GM18517 (cell line): Measurements from ENCODE around the gene COX7B.
"Not testable (repeated sequence)": the region's sequence is repeated elsewhere in the genome, so short reads cannot be mapped to it uniquely, and the experiment has no call there.

Experiments
- ATAC-seq: cut with Tn5 transposase; IDR thresholded peaks from one replicate; pipeline ENCODE4 v1.9.1; 2021; ENCODE audit warnings: mild to moderate bottlenecking, moderate library complexity; ENCODE audit not compliant: unreplicated experiment

COX7B gene, protein sequence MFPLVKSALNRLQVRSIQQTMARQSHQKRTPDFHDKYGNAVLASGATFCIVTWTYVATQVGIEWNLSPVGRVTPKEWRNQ

DNA sequence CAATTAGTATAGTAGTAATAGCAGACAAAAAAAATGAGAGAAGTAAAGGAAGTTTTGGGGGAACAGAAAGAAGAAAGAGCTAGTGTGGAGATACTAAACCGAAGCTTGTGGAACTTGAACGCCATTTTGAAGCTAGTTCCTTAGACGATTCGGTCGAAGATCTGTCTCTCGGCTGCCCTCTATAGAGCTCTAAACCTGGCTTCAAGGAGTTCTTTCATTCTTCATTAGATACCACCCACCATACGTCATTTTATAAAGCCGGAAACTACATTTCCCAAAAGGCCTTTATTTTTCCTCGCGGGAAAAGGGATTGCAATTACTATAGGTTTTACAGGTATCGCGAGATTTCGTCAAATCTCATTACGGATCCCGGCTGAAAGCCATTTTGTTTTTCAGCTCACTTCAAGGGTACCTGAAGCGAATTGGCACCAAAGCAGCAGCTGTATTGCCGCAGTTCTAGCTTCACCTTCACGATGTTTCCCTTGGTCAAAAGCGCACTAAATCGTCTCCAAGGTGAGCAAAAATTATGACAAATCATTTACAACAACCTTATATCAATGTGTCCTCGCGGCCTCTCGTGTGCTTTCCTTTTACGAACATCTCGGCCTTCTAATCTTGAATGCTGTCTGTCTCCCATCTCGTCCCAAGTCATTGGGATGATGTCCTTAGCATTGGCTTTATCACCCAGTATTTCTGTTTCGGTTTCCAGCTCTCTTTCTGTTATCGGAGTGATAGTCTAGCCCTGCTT is at the start of gene COX7B:
COX7B (plus strand) TSS at position 388 of the 748 bp plus-strand sequence; CDS start at position 474, 86 bp downstream.
- ATAC-seq = peak; percentile 72

DNA sequence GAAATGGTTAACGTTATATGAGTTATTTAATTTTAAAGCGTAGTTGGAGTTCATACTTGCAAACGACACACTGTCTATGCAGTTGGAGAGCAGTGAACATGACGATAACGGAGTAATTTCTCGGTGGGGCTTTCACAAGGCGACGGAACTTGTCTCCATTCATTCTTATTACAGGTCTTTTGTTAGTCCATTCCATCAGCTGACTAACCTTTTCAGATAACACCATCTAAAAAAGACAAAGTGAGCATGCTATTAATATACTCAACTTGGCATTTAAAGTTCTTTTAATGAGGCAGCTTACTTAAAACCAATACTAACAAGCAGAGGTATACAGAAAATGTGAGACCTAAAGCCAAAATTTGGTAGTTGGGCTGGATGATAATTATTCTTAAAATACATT is 23.9 kb upstream of the COX7B start:
- ATAC-seq = no peak

DNA sequence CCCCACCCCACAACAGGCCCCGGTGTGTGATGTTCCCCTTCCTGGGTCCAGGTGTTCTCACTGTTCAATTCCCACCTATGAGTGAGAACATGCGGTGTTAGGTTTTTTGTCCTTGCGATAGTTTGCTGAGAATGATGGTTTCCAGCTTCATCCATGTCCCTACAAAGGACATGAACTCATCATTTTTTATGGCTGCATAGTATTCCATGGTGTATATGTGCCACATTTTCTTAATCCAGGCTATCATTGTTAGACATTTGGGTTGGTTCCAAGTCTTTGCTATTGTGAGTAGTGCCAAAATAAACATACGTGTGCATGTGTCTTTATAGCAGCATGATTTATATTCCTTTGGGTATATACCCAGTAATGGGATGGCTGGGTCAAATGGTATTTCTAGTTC is 17.9 kb upstream of the COX7B start:
- not testable (repeated sequence) for ATAC-seq

DNA sequence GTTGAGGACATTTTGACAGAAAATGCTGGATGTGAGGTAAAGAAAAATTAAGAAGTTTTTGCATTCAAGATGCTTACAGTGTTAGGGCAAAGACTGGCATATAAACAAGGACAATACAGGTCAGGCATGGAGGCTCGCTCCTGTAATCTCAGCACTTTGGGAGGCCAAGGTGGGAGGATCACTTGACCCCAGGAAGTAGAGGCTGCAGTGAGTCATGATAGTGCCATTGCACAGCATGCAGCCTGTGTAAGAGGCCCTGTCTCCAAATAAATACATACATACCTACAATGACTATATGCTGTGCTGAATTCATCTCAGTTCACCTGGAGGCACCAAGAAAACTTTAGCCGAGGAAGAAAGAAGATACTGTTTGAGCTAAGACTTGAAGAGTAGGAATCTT is 6.4 kb upstream of the COX7B start:
- no peak for ATAC-seq

DNA sequence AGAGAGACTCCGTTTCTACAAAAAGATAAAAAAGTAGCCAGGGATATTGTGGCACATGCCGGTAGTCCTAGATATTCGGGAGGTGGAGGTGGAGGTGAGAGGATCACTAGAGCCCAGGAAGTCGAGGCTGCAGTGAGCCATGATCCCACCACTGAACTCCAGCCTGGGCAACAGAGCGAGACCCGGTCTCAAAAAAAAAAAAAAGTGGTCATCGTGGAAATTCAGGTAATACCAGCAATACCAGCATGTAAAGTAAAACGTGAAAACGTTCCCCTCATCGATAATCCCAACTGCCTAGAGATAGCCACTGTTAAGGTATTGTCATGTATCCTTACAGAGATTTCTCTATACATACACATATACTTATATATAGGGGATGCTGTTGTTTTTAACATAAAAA is 5.6 kb upstream of the COX7B start:
- ATAC-seq = no peak

DNA sequence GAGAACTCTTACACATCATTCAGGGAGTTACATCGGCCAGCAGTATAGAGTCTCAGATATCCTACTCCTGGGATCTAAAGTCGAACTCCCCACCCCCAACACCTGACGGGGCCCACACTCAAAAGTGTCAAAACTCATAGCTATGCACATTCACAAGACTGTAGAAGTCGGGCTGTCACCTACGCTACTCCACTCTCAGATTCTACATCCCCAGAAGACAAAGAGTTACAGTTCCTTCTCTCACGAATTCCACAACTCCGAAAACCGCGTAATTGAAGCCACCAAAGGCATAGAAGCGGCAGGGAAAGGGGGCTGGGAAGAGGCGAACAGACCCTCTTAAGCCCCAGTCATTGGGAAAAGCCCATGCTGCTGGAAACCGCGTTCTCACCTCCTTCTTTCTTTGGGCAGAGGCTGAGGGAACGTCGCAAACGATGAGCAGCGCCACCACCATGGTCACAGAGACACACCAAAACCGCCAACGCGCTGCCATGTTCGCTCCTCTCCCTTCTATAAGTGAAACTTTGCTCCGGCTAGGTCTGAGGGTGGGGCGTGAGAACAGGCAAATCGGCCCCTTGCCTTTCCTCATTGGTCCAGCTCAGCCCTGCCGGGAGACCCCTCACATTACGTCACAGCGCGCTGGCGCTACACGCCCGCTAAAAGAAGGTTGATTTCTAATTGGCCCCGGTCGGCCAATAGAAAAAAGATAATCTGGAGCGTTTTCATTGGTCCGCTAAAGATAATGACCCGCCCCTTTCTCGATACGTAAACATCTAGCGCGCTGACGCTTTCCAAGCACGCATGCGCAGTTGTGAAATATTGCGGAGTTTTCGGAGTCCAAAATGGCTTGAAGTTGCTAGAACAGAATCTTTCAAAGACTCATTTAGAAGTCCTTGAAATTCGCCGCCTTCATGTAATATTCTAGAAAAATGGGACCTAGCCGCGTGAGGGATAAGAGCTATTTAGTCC is 4.1 kb upstream of the COX7B start, which contains the start of gene MAGT1:
MAGT1 (minus strand) TSS at position 515 of the 966 bp plus-strand sequence; CDS start at position 490, 25 bp downstream.
- ATAC-seq = peak; percentile 82

DNA sequence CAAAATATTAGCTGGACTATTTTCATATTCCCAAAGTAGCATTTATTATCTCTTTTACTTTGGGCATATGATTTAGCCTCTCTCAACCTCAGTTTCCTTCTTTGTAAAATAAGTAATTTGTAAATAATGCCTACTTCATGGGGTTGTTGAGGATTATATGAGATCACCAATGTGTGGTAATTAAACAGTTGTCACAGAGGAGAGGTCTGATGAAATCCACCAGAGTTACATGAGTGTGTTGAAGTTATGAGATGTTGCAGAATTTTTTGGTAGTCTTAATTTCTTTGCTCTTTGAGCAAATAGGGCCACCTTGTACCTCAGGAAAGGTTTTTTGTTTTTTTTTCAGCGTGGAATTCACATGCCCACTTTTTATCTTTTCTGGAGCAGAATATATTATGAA is 1.4 kb downstream of the COX7B start:
- ATAC-seq = no peak

DNA sequence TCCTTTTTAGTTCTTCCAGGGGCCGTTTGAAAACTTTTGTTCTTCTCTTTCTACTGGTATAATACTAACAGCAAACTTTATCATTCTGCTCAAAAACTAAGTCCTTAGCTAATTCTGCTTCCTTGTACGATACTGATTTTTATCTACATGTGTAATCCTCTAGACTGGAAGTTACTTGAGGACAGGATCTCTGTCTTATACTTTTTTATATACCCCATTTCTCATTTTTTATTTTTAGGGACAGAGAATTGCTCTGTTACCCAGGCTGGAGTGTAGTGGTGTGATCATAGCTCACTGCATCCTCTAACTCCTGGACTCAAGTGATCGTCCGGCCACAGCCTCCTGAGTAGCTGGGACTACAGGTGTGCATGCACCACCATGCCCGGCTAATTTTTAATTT is 2.2 kb downstream of the COX7B start:
- no peak for ATAC-seq

DNA sequence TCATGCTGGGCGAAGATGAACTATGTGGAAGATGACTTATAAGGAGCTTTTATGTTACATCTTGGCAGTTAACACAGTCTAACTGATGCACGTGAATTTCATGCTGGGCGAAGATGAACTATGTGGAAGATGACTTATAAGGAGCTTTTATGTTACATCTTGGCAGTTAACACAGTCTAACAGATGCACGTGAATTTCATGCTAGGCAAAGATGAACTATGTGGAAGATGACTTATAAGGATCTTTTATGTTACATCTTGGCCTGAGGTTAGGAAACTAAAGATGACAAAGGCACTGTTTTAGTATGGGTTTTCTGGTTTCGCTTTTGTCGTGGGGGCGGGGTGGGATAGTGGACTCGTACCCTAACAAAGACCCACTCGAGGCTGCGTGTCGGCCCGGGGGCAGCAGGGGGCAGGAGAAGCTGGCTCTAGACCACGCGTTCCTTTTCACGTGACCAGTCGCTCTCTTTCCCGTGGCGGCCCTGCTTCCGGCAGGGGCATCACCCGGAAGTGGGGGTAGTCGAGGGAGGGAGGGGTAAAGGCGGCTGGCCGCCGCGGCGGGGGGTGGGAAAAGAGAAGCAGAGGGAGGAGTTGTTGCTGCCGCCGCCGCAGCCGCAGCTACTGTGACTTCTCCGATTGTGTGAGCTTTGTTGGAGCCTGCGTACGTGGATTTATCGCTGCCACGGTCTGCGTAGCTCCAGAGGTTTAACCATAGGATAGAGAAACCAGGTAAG is 11.0 kb downstream of the COX7B start, which contains the start of gene ATP7A:
ATP7A (plus strand) TSS at position 586 of the 733 bp plus-strand sequence. CDS start 60,949 bp downstream, outside the sequence.
- ATAC-seq = peak; percentile 83

DNA sequence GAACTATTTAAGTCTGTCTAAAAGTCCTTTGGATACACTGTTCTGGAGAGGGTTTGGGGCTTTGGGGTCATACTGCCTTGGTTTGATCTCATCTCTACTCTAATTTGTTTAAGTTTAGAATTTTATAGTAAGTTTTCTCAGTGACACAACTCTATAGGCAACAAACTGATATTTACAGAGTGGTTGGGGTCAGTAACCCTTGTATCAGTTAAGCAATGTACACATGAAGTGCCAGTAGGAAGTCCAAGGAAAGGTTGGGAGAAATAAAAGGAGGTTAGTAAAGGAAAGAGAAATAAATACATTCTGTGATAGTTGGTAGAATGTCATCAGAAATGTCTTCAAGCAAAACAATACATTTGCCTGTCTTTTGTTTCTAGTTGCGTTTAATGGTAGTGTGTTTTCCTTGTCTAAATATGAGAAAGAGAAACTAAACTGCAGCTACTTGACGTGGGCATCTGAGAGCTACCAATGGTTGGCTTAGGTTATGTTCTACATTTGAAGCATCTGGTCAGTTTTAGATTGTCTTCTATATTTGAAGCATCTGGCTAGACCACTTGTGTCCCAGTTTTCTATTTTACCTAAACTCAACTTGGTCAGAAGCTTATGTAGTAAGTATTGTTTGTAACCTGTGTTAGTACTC is 18.1 kb downstream of the COX7B start:
- peak; percentile 52 for ATAC-seq

DNA sequence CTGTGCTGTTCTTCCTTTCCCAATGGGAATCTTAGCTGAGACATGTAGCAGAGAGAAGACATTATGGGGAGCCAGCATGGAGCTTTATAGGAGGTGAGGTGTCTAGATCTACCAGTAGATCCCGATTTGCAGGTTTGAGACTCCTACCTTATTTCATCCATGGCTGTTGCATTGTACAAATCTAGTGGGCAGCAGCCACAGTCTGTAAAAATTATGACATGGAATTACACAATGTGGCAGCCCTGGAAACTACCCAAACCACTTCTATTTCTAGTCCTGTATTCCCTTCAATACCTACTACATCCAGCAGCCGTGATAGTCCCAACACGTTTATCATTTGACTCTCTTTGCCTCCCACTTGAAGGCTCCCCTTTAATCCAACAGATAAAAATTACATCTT is 19.3 kb downstream of the COX7B start:
- no peak for ATAC-seq

DNA sequence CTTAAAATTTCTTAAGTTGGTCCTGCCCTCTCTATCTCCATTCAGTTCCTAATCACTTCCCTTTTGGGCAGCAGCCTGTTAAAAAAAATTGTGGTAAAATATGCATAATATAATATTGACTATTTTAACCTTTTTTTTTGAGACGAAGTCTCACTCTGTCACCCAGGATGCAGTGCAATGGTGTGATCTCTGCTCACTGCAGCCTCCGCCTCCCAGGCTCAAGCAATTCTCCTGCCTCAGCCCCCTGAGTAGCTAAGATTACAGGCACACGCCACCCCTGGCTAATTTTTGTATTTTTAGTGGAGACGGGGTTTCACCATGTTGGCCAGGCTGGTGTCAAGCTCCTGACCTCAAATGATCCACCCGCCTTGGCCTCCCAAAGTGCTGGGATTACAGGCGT is 20.1 kb downstream of the COX7B start:
- not testable (repeated sequence) for ATAC-seq

DNA sequence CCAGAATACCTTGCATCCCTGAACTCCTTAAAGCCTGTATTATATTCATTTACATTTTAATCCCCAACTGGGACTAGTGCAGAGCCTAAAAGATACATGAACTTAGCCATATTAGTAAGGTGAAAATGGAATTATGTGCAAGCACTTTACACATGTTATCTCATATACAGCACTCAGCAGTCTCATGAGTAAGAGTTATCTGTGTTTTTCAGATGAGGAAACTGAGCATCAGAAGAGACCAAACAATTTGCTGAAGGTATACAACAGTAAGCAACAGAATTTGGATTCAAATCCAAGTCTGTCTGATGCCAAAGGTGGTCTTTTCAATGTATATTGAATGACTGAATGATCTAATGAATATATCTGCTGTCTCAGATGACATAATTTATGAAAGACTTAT is 23.5 kb downstream of the COX7B start:
- ATAC-seq = no peak

DNA sequence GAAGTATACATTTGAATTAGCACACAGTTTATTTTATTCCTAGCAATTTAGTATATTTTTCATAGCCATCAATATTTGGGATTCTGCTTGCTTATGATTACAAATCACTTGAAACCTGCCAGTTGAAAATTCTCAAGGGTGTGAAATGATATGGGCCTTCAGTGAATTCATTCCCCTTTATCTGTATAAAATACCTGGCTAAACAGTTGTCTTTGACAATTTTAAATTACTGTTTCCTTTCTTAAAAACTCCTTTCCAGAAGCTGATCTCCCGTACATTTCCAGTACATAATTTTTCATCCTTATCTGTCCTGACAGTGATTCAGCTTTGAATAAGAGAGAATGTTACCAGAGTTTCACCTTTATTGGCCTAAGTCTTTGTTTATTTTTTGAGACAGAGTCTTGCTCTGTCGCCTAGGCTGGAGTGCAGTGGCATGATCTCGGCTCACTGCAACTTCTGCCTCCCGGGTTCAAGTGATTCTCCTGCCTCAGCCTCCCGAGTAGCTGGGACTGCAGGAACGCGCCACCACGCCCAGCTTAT is 25.1 kb downstream of the COX7B start:
- no peak for ATAC-seq

DNA sequence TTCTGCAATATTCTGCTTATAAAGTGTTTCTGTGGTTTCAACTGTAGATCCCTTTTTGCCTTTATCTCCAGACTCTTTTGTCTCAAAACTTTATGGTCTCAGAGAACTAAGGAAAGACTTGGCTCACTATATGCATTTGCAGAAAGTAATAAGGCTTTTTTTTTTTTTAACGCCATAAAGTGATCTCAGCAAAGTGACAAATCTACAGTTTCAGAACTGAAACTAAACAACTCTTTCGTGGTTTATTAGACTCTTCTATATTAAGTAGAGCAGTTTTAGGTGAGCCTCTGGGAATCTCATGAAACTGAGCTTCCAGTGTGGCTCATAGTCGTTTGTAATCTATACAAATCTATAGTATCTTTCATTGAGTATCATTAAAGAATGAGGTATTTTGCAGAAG is 26.5 kb downstream of the COX7B start:
- no peak for ATAC-seq

DNA sequence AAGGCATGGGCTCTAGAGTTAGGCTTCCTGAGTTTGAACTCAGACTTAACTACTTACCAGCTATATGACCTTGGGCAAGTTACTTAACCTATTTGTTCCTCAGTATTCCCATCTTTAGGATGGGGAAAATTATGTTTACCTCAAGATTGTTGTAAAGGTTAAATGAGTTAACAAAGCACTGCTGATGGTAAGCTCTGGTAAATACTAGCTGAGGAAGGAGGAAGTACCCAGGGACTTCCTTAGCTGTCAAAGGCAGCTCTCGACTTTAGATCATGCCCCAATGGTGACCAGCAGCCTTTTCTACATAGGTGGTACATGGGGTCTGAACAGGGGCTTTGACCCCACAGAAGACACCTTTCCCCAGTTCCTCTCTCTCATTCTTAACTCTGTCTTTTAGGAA is 31.3 kb downstream of the COX7B start:
- no peak for ATAC-seq

DNA sequence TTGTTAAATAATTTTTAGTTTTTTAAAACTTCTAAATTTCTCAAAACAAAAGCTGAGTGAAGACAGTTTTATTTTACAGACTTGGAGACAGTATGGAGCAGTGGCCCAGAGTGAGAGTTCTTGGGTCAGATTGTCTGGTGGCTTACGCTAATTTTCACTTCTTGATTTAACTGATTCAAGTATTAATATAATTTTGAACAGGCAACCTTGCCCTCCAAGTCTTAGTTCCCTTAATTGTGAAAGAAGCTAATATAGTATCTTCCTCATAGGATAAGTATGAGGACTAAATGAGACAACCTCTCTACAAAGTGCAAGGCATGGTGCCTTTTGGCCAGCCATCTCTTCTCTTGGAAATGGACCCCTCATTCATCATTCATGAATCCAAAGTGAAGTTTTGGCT is 36.6 kb downstream of the COX7B start:
- ATAC-seq = no peak

DNA sequence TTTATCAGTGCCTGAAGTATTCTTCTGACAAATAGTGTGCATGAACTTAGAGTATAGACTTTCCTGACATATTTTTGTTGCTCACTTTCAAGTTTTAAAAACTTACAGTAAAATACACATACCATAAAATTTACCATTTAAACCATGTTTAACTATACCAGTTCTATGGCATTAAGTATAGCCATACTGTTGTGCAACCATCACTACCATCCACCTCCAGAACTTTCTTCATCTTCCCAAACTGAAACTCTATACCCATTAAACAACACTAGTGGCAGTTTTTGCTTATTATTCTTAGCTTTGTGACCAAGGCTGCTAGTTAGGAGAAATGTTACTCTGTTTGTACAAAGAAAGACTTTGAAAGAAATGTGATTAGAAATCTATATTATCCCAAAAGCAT is 37.0 kb downstream of the COX7B start:
- ATAC-seq = no peak

DNA sequence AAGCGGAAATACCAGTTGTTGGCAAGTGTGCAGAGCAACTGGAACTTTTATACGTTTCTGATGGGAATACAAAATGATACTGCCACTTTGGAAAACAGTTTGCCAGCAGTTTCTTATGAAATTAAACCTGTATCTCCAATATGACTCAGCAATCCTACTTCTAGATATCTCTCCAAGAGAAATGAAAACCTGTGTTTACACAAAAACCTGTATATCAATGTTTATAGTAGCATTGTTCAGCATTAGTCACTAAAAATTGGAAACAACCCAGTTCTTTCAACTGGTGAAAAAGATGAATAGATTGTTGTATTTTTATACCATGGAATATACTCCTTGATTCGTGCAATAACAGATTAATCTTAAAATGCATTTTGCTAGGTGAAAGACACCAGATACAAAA is 38.0 kb downstream of the COX7B start:
- ATAC-seq = no peak

DNA sequence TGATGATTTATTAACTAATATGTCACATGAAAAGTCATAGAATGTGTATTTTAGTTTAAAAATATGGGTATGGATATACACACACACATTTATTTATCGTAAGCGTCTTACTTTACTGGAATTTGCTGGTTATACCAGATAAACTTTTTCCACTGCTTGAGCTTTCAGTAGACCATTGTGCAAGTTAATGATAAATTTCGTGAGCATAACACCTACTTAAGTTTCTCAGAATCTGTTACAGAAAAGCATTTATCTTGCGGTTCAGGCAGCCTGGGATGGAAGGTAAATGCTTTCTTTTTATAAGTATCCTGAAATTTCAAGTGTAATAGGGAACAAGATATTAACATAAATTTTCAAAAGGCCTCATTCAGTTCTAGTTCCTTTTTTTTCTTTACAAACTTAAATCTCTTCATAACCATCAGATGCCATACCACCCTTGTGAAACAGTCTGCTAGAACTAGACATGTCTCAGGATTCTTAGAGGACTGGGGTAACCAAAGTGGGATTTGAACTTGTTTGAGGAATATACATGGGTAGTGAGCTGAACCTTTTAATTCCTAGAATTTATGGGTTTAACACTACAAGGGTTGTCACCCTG is 38.9 kb downstream of the COX7B start:
- ATAC-seq = no peak
